ENCODE results near the gene CLDN15. TPM values are rescaled to one million over a fixed set of nuclear protein-coding genes. Genes with fewer than 3 reads are reported as not detected.

Gene CLDN15
- polyA plus RNA-seq, 3 donors = 19.3 TPM; not detected in 2

DNA sequence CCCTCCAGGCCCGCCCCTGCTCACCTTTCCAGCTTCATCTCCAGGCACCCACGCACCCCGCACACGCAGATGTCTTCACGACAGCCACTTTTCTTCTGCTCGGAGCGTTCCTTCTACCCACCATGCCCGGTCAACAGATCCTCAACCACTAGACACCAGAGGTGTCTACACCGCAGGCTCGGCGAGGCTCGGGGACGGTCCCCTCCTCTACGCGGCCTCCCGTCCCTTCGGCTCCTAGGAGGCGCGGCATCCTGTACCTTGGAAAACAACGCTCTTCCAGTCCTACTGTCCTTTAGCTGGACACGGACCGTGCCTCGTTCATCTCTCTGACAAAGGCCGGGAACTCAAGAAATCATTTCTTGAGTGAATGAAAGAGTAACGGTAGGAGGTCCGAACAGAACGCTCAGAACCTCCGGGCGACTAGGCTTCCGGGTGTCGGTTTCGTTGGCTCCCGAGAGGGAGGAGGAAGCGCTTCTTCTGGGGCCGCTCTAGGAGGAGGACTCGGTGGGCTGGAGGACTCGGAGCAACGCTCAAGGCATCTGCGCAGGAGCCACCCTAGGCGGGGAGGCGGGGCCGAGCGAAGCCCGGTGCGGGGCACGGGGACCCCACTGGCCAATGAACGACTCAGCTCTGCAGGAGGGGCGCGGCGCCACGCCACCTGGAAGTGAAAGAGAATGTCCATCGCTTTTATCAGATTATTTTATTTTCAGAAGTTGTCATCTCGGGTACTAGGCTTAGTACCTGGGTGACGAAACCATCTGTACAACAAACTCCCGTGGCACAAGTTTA, 14.5 kb upstream of the CLDN15 start:
- peak overlapping the region; percentile 78 for H3K4me2 ChIP-seq (replicated peaks; ENCODE audit: extremely low read depth, low read length, poor library complexity, severe bottlenecking)
- Mint-ChIP-seq H3K27me3 (ENCODE audit: low read depth in 3 of 3) (peaks cover 0 to 10% (median 5%) of the 10 kb centered on the region in 3 donors), H3K4me3 (peak overlapping the region; percentile 97 to 98), H3K4me1 (peaks cover 26% of the 10 kb centered on the region), H3K36me3 (peaks cover 13 to 27% of the 10 kb centered on the region in 2 donors), H3K27ac (peak overlapping the region; percentile 92 to 99 (median 96)), H3K9me3 (no peaks in the 10 kb centered on the region)
- peak; percentile 96 for DNase-seq
- peaks cover 20 to 25% of the 10 kb centered on the region in 2 donors for H3K4me1 ChIP-seq (ENCODE audit: control insufficient read depth in 1 of 2, insufficient read depth in 2 of 2, low read length in 2 of 2)
- H3K4me3 ChIP-seq (replicated peaks in 1 of 3; ENCODE audit: low read depth in 2 of 3, low read length in 3 of 3) = peak overlapping the region; percentile 89 to 99 (median 95)
- H3K27ac ChIP-seq (ENCODE audit: low read depth in 1 of 2, low read length in 2 of 2) = peak overlapping the region; percentile 82 to 92
- WGBS (ENCODE audit: insufficient coverage) = 1% methylated on average over 47 of the region's 55 CpGs
- no peaks in the 10 kb centered on the region for H3K9me3 ChIP-seq (replicated peaks in 1 of 2; ENCODE audit: control insufficient read depth in 1 of 2, insufficient read depth in 1 of 2, low read length in 2 of 2)
- intact Hi-C loops (cut with micrococcal nuclease) = loop anchor here in 1 of 2 donors (10.0 kb wide), 1 partner anchor 167 kb away; the partner anchor contains the start of gene TRIM56
- H4K20me1 ChIP-seq (ENCODE audit: insufficient read depth, low read length) = peaks cover 36% of the 10 kb centered on the region
- peak overlapping the region; percentile 89 for H2AFZ ChIP-seq (ENCODE audit: insufficient read depth, low read depth, low read length, poor library complexity, severe bottlenecking)
- peak overlapping the region; percentile 86 for H3K9ac ChIP-seq (ENCODE audit: insufficient read depth, low read length, poor library complexity, severe bottlenecking)
- no peaks in the 10 kb centered on the region for H3K27me3 ChIP-seq (ENCODE audit: control insufficient read depth in 2 of 2, insufficient read depth in 2 of 2, low read length in 2 of 2)
- peaks cover 5 to 23% of the 10 kb centered on the region in 2 donors for H3K36me3 ChIP-seq (replicated peaks in 1 of 2; ENCODE audit: control insufficient read depth in 1 of 2, insufficient read depth in 2 of 2, low read length in 2 of 2)
- H3K79me2 ChIP-seq (ENCODE audit: insufficient read depth, low read length) = peaks cover 48% of the 10 kb centered on the region
- TF ChIP-seq, protein P1, sequence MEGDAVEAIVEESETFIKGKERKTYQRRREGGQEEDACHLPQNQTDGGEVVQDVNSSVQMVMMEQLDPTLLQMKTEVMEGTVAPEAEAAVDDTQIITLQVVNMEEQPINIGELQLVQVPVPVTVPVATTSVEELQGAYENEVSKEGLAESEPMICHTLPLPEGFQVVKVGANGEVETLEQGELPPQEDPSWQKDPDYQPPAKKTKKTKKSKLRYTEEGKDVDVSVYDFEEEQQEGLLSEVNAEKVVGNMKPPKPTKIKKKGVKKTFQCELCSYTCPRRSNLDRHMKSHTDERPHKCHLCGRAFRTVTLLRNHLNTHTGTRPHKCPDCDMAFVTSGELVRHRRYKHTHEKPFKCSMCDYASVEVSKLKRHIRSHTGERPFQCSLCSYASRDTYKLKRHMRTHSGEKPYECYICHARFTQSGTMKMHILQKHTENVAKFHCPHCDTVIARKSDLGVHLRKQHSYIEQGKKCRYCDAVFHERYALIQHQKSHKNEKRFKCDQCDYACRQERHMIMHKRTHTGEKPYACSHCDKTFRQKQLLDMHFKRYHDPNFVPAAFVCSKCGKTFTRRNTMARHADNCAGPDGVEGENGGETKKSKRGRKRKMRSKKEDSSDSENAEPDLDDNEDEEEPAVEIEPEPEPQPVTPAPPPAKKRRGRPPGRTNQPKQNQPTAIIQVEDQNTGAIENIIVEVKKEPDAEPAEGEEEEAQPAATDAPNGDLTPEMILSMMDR (IDR thresholded peaks at IDR 0.05) = no peak

- Mint-ChIP-seq H3K27ac (peak overlapping the region in 2 of 7 donors; percentile 3 to 15), H3K27me3 (ENCODE audit: low read depth in 3 of 3) (peaks cover 0 to 9% (median 5%) of the 10 kb centered on the region in 3 donors), H3K4me1 (peaks cover 28% of the 10 kb centered on the region), H3K9me3 (no peaks in the 10 kb centered on the region), H3K4me3 (peak overlapping the region in 1 of 2 donors; percentile 97), H3K36me3 (peaks cover 18 to 30% of the 10 kb centered on the region in 2 donors)
- TF ChIP-seq, protein P1 (IDR thresholded peaks at IDR 0.05) = no peak
- no peak overlapping the region for H2AFZ ChIP-seq (ENCODE audit: insufficient read depth, low read depth, low read length, poor library complexity, severe bottlenecking)
- peaks cover 24 to 28% of the 10 kb centered on the region in 2 donors for H3K4me1 ChIP-seq (ENCODE audit: control insufficient read depth in 1 of 2, insufficient read depth in 2 of 2, low read length in 2 of 2)
- H3K27me3 ChIP-seq (ENCODE audit: control insufficient read depth in 2 of 2, insufficient read depth in 2 of 2, low read length in 2 of 2) = no peaks in the 10 kb centered on the region
- H3K9me3 ChIP-seq (replicated peaks in 1 of 2; ENCODE audit: control insufficient read depth in 1 of 2, insufficient read depth in 1 of 2, low read length in 2 of 2) = no peaks in the 10 kb centered on the region
- no peak overlapping the region for H3K4me2 ChIP-seq (replicated peaks; ENCODE audit: extremely low read depth, low read length, poor library complexity, severe bottlenecking)
- peaks cover 43% of the 10 kb centered on the region for H4K20me1 ChIP-seq (ENCODE audit: insufficient read depth, low read length)
- peaks cover 61% of the 10 kb centered on the region for H3K79me2 ChIP-seq (ENCODE audit: insufficient read depth, low read length)
- H3K36me3 ChIP-seq (replicated peaks in 1 of 2; ENCODE audit: control insufficient read depth in 1 of 2, insufficient read depth in 2 of 2, low read length in 2 of 2) = peaks cover 5 to 23% of the 10 kb centered on the region in 2 donors
- WGBS (ENCODE audit: insufficient coverage) = 92% methylated on average over 2 of the region's 3 CpGs
- no peak overlapping the region for H3K27ac ChIP-seq (ENCODE audit: low read depth in 1 of 2, low read length in 2 of 2)
- intact Hi-C loops (cut with micrococcal nuclease) = loop anchor here in 1 of 2 donors (10.0 kb wide), 1 partner anchor 166 kb away; the partner anchor contains the start of gene TRIM56
- H3K4me3 ChIP-seq (replicated peaks in 1 of 3; ENCODE audit: low read depth in 2 of 3, low read length in 3 of 3) = no peak overlapping the region
- no peak for DNase-seq
- no peak overlapping the region for H3K9ac ChIP-seq (ENCODE audit: insufficient read depth, low read length, poor library complexity, severe bottlenecking)
These were observed 12.7 kb upstream of the CLDN15 start for GRCh38 chr7:101250324-101250723.

All from CD14-positive monocyte (primary cell).